GM06990 (cell line): Measurements from ENCODE around the gene MOCS1.

Experiments used
- DNase-seq: peaks from one replicate; pipeline ENCODE4 v3.0.0-alpha.2; 2011; ENCODE audit not compliant: insufficient read length; ENCODE audit errors: extremely low read depth
- H3K27me3 ChIP-seq: replicated peaks from 2 replicates; pipeline ENCODE4 v1.6.0; 2011; ENCODE audit warnings: low read length; ENCODE audit not compliant: control insufficient read depth, insufficient read depth
- H3K36me3 ChIP-seq: 2 replicates; pipeline ENCODE4 v1.5.1; 2011; ENCODE audit warnings: low read length; ENCODE audit not compliant: control insufficient read depth, insufficient read depth
- H3K4me3 ChIP-seq: replicated peaks from 2 replicates; pipeline ENCODE4 v1.5.1; 2011; ENCODE audit warnings: low read depth, mild to moderate bottlenecking, control low read depth, low read length
- TF ChIP-seq, protein P1 (sequence below): IDR thresholded peaks from 2 replicates; pipeline ENCODE4 v1.5.1; 2011; ENCODE audit warnings: low read length, control low read depth, mild to moderate bottlenecking, inconsistent platforms; ENCODE audit not compliant: insufficient read depth, poor library complexity, severe bottlenecking

The MOCS1 gene

DNA sequence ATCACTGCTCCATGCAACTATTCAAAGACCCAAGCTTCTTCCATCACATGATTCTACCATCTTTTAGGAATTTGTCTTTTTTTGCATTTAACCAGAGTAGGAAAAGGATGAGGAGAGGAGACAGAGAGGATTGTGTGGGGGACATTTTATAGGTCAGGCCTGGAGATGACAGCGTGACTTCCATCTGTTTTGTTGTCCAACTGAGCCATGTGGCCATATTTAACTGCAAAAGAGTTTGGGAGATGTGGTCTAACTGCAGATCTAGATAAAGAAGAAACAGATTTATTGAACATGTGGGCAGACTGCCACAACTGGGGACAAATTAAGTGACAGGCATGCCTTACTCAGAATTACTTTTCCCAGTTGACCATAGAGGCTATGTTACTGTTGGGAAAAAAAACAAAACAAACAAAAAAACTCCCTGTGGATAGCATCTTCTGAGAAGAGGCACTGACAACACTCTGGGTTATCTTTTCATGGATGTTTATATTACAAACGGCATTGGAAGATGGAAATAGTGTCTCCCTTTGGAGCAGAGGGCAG, 18.9 kb upstream of the MOCS1 start:
- H3K27me3 ChIP-seq: no peaks in the 10 kb centered on the region
- no peak for DNase-seq
- H3K4me3 ChIP-seq: no peak overlapping the region
- no peaks in the 10 kb centered on the region for H3K36me3 ChIP-seq
- TF ChIP-seq, protein P1, sequence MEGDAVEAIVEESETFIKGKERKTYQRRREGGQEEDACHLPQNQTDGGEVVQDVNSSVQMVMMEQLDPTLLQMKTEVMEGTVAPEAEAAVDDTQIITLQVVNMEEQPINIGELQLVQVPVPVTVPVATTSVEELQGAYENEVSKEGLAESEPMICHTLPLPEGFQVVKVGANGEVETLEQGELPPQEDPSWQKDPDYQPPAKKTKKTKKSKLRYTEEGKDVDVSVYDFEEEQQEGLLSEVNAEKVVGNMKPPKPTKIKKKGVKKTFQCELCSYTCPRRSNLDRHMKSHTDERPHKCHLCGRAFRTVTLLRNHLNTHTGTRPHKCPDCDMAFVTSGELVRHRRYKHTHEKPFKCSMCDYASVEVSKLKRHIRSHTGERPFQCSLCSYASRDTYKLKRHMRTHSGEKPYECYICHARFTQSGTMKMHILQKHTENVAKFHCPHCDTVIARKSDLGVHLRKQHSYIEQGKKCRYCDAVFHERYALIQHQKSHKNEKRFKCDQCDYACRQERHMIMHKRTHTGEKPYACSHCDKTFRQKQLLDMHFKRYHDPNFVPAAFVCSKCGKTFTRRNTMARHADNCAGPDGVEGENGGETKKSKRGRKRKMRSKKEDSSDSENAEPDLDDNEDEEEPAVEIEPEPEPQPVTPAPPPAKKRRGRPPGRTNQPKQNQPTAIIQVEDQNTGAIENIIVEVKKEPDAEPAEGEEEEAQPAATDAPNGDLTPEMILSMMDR: no peak

- Histone ChIP-seq H3K36me3 (no peaks in the 10 kb centered on the region), H3K27me3 (no peaks in the 10 kb centered on the region), H3K4me3 (no peak overlapping the region)
- TF ChIP-seq, protein P1: no peak
- DNase-seq: no peak
These were observed 17.9 kb upstream of the MOCS1 start for GRCh38 chr6:39952167-39952566.

DNA sequence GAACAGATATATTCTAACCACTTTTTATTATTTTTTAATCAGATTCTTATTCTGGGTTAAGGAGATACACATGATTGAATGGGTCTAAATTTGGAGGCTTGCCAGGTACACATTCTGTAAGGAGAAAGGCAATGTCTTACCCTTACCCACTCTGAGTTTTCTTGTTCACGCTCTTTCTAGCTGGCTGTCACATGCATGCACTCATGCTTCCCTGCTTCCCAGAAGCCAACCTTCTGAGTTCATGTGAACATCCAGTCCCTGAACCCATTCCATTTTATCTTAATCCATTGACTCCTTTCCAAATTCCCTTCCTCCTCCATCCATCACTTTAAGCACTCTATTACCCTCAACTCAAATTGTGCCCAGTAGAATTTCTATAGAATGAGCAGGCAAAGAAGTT, 17.5 kb upstream of the MOCS1 start:
- no peaks in the 10 kb centered on the region for H3K36me3 ChIP-seq
- TF ChIP-seq, protein P1: no peak
- no peak for DNase-seq
- no peak overlapping the region for H3K4me3 ChIP-seq
- H3K27me3 ChIP-seq: no peaks in the 10 kb centered on the region

- TF ChIP-seq, protein P1: no peak
- H3K4me3 ChIP-seq: no peak overlapping the region
These were observed 16.9 kb upstream of the MOCS1 start for GRCh38 chr6:39951191-39951590.

GRCh38 chr6:39950125-39950720, 16.0 kb upstream of the MOCS1 start:
- H3K4me3 ChIP-seq: no peak overlapping the region
- no peak for DNase-seq

More at GRCh38 chr6:39951191-39951590, 16.9 kb upstream of the MOCS1 start:
- Histone ChIP-seq H3K27me3 (no peaks in the 10 kb centered on the region), H3K36me3 (no peaks in the 10 kb centered on the region)
- DNase-seq: no peak

More at GRCh38 chr6:39950125-39950720, 16.0 kb upstream of the MOCS1 start:
- TF ChIP-seq, protein P1: no peak
- no peaks in the 10 kb centered on the region for H3K36me3 ChIP-seq
- no peaks in the 10 kb centered on the region; the same call in 1 of the 2 replicates for H3K27me3 ChIP-seq
